Ascending aorta (tissue), 2 donors: ENCODE measurements around the gene SCAANT1. TPM values are rescaled to one million over a fixed set of nuclear protein-coding genes. Genes with fewer than 3 reads are reported as not detected.
A peak's percentile ranks its signal among the peaks of the same experiment; 100 is the strongest.

Source experiments
- DNase-seq, 2 donors: peaks; one replicate each; pipeline ENCODE4 v3.0.0-alpha.2; 2019; ENCODE audit warnings: low spot score in 2 of 2
- H3K27ac ChIP-seq, 2 donors: fragments of 200-600 bp; sonication (generic); one replicate each; pipeline ENCODE4 v1.5.1; 2016 to 2017; ENCODE audit warnings: mild to moderate bottlenecking in 1 of 2
- H3K27me3 ChIP-seq: fragments of 200-600 bp; sonication (generic); one replicate; pipeline ENCODE4 v1.5.1; 2017
- H3K36me3 ChIP-seq, 2 donors: fragments of 200-600 bp; sonication (generic); one replicate each; pipeline ENCODE4 v1.5.1; 2016
- H3K4me1 ChIP-seq, 2 donors: fragments of 200-600 bp; sonication (generic); one replicate each; pipeline ENCODE4 v1.5.1; 2016 to 2017; ENCODE audit warnings: mild to moderate bottlenecking in 1 of 2
- H3K4me3 ChIP-seq, 2 donors: fragments of 200-600 bp; sonication (generic); one replicate each; pipeline ENCODE4 v1.5.1; 2016 to 2017; ENCODE audit warnings: mild to moderate bottlenecking in 1 of 2
- H3K9me3 ChIP-seq, 2 donors: fragments of 200-600 bp; sonication (generic); one replicate each; pipeline ENCODE4 v1.5.1; 2016
- intact Hi-C: fragments of 100-400 bp; cut with DNase I; formaldehyde crosslinking; loops from one replicate; pipeline ENCODE4 v1.15.1; 2023
- total RNA-seq: library from RNA; depleted of rRNA; stranded (reverse); fragments of >200 nt; gene quantifications from one replicate; pipeline ENCODE4 v1.1.0, GENCODE V29; 2016
- TF ChIP-seq, protein P1 (sequence below), 3 experiments: fragments of 200-600 bp in 2 of 3; fragments of 450-650 bp in 1 of 3; sonication (generic) in 2 of 3; IDR thresholded peaks; one replicate each; pipeline ENCODE4 v1.5.1; 2016 to 2019; ENCODE audit warnings: antibody characterized with exemption in 3 of 3, mild to moderate bottlenecking in 1 of 3, moderate library complexity in 1 of 3

The SCAANT1 gene
- total RNA-seq, 1 donor from 2014 or later: not detected

DNA sequence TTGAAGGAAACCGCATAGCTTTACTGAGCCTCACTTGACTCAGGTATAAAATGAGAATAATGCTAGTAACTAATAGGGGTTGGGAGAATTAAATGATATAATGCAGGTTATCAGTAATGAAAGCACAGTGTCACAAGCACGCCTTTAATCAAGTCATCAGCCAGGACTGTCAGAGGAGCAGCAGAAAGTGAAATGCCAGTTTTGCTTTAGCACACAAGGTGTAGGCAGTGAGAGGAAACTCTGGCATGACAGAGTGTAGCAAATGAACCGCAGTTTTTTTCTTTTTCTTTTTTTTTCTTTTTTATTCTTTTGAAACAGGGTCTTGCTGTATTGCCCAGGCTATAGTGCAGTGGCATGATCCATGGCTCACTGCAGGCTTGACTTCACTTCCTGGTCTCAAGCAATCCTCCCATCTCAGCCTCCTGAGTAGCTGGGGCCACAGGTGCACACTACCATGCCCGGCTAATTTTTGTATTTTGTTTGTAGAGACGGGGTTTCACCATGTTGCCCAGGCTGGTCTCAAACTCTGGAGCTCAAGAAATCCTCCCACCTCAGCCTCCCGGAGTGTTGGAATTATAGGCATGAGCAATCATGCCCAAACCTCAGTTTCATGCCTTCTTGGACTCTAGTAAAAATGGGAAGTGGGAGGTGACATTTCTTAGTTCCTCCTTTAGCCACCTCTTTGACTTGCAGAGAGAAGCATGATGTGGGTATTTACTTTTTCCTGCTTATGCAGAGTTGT, 9.7 kb upstream of the SCAANT1 start:
- intact Hi-C loops: no loop called here

DNA sequence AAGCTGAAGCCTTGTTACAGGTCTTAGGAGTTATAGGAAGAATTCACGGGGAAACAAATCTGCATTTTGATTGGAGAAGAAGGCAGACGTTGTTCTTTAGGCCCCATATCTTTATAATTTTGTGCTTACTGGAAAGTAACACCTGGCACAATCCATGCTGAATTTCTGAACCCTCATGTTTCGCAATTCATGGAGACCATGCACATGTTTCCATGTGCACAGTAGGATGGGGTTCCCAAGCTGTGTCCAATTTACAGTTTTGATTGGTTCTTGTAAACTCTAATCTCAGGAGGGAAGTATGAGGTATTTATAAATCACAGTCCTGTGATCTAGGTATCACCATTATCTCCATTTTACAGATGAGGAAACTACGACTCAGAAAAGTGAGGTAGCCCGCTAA, 7.8 kb upstream of the SCAANT1 start:
- DNase-seq: no peak
- H3K36me3 ChIP-seq: peaks cover 3 to 44% of the 10 kb centered on the region in 2 donors
- intact Hi-C loops: no loop called here
- TF ChIP-seq, protein P1, sequence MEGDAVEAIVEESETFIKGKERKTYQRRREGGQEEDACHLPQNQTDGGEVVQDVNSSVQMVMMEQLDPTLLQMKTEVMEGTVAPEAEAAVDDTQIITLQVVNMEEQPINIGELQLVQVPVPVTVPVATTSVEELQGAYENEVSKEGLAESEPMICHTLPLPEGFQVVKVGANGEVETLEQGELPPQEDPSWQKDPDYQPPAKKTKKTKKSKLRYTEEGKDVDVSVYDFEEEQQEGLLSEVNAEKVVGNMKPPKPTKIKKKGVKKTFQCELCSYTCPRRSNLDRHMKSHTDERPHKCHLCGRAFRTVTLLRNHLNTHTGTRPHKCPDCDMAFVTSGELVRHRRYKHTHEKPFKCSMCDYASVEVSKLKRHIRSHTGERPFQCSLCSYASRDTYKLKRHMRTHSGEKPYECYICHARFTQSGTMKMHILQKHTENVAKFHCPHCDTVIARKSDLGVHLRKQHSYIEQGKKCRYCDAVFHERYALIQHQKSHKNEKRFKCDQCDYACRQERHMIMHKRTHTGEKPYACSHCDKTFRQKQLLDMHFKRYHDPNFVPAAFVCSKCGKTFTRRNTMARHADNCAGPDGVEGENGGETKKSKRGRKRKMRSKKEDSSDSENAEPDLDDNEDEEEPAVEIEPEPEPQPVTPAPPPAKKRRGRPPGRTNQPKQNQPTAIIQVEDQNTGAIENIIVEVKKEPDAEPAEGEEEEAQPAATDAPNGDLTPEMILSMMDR (IDR thresholded peaks at IDR 0.05): no peak
- no peaks in the 10 kb centered on the region for H3K27me3 ChIP-seq
- no peaks in the 10 kb centered on the region for H3K9me3 ChIP-seq
- no peak overlapping the region for H3K27ac ChIP-seq
- no peak overlapping the region for H3K4me3 ChIP-seq
- peaks cover 0 to 2% of the 10 kb centered on the region in 2 donors for H3K4me1 ChIP-seq

More for the DNA sequence above, 9.7 kb upstream of the SCAANT1 start:
- H3K27me3 ChIP-seq: no peaks in the 10 kb centered on the region
- DNase-seq: no peak
- H3K4me3 ChIP-seq: no peak overlapping the region
- H3K4me1 ChIP-seq: peaks cover 0 to 2% of the 10 kb centered on the region in 2 donors
- TF ChIP-seq, protein P1 (IDR thresholded peaks at IDR 0.05): no peak
- H3K36me3 ChIP-seq: peaks cover under 1 to 42% of the 10 kb centered on the region in 2 donors
- no peaks in the 10 kb centered on the region for H3K9me3 ChIP-seq
- no peak overlapping the region for H3K27ac ChIP-seq

DNA sequence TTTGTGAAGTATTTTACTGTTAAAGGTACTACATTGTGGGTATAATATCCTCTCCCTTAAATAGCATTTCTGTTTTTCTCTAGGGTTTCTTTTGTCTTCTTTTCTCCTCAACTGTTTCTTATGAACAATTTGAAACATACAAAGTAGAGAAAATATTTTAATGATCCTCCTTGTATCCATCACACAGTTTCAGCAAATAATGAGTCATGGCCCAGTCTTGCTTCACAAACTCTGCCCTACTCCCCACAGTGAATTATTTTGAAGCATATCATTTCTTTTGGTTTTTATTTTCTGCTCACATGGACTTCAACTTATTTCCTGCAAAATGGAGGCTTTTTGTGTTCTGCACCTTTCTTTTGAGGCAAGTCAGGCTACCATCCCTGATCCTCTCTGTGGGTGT, 6.1 kb upstream of the SCAANT1 start:
- no peaks in the 10 kb centered on the region for H3K27me3 ChIP-seq
- H3K36me3 ChIP-seq: peaks cover 3 to 43% of the 10 kb centered on the region in 2 donors
- no peak for DNase-seq
- H3K4me3 ChIP-seq: no peak overlapping the region
- no peak overlapping the region for H3K27ac ChIP-seq
- TF ChIP-seq, protein P1 (IDR thresholded peaks at IDR 0.05): no peak
- intact Hi-C loops: no loop called here
- peaks cover 0 to 13% of the 10 kb centered on the region in 2 donors for H3K4me1 ChIP-seq
- H3K9me3 ChIP-seq: no peaks in the 10 kb centered on the region

DNA sequence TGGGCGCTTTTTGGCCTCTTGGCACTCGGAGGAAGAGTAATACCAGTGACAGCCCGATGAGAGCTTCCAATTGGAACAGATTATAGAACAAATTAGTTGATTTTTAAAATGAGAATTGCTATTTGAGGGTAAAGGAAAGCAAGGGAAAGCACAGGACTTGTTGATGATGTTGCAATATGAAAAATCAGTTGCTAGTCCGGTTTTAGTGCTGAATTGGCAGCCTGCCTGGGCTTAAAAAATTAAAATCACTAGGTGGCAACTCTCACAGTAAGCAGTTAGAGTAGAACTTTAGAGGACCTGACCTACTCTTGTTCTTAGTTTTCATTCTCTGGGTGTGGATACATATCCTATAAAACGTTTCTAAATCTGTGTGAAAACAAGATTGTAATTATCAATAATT, 2.1 kb upstream of the SCAANT1 start:
- Histone ChIP-seq H3K27ac (peak overlapping the region in 1 of 2 donors; percentile 100), H3K27me3 (no peaks in the 10 kb centered on the region), H3K9me3 (no peaks in the 10 kb centered on the region), H3K36me3 (peaks cover 3 to 24% of the 10 kb centered on the region in 2 donors), H3K4me3 (peak overlapping the region in 1 of 2 donors; percentile 97), H3K4me1 (peaks cover 3 to 17% of the 10 kb centered on the region in 2 donors)
- TF ChIP-seq, protein P1 (IDR thresholded peaks at IDR 0.05): no peak
- intact Hi-C loops: loop anchor here (5.0 kb wide), 2 partner anchors 63 to 78 kb away; no protein-coding TSS in a partner anchor
- DNase-seq: peak in 1 of 2 donors; percentile 74

DNA sequence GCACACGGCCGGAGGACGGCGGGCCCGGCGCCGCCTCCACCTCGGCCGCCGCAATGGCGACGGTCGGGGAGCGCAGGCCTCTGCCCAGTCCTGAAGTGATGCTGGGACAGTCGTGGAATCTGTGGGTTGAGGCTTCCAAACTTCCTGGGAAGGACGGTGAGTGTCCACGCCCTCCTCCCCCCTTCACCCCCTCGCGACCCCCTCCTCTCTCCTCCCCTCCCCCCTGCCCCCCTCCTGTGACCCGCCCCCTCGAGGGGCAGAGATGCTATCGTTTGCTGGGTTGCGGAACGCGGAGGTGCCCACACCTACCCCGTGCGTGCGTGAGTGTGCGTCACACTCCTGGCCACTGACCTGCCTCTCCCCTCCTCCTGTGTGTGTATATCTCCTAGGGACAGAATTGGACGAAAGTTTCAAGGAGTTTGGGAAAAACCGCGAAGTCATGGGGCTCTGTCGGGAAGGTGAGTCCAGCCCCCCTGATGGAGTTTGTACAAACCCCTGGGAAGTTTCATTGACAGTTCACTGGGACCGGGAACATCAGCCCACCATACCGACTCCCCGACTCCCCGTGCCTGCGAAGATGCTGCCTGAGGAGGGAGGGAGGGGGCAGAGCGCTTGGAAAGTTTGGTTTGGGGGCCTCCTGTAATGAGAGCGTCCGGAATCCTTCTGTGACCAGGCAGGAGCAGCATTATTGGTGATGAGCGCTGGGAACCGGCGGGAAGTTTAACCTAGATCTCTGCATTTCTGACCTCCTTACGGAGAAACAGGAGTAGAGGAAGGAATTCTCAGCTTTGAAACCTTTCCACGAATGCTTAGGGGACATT, 795 bp upstream of the SCAANT1 start:
- peak overlapping the region; percentile 97 to 98 for H3K4me3 ChIP-seq
- intact Hi-C loops: loop anchor here (2.0 to 5.0 kb wide), 4 partner anchors 50 to 110 kb away; partner anchors contain the start of genes ATXN7, PSMD6 and THOC7
- TF ChIP-seq, protein P1 (IDR thresholded peaks at IDR 0.05): no peak
- peaks cover 3 to 17% of the 10 kb centered on the region in 2 donors for H3K4me1 ChIP-seq
- H3K9me3 ChIP-seq: no peaks in the 10 kb centered on the region
- H3K27ac ChIP-seq: peak overlapping the region; percentile 99 to 100
- no peaks in the 10 kb centered on the region for H3K27me3 ChIP-seq
- DNase-seq: peak; percentile 25 to 88
- H3K36me3 ChIP-seq: peaks cover 3 to 20% of the 10 kb centered on the region in 2 donors
